IPS-15b (cell line): ENCODE data around the gene XCL2.
"Not testable (repeated sequence)": the region's sequence is repeated elsewhere in the genome, so short reads cannot be mapped to it uniquely, and the experiment has no call there.

Experiments used
- H3K27me3 ChIP-seq: one replicate; pipeline ENCODE4 v1.6.1; 2013; ENCODE audit warnings: low read length; ENCODE audit not compliant: control insufficient read depth, insufficient read depth
- H3K36me3 ChIP-seq: one replicate; pipeline ENCODE4 v1.6.1; 2013; ENCODE audit warnings: low read length; ENCODE audit not compliant: control insufficient read depth, insufficient read depth
- H3K4me1 ChIP-seq: one replicate; pipeline ENCODE4 v1.6.1; 2013; ENCODE audit warnings: mild to moderate bottlenecking, low read length; ENCODE audit not compliant: control insufficient read depth, insufficient read depth
- H3K4me3 ChIP-seq: one replicate; pipeline ENCODE4 v1.5.1; 2013; ENCODE audit warnings: low read depth, low read length
- H3K9ac ChIP-seq: one replicate; pipeline ENCODE4 v1.6.1; 2013; ENCODE audit warnings: low read depth, mild to moderate bottlenecking, low read length
- H3K9me3 ChIP-seq: one replicate; pipeline ENCODE4 v1.6.1; 2013; ENCODE audit warnings: mild to moderate bottlenecking, low read length; ENCODE audit not compliant: control insufficient read depth, insufficient read depth

The XCL2 gene, protein sequence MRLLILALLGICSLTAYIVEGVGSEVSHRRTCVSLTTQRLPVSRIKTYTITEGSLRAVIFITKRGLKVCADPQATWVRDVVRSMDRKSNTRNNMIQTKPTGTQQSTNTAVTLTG

DNA sequence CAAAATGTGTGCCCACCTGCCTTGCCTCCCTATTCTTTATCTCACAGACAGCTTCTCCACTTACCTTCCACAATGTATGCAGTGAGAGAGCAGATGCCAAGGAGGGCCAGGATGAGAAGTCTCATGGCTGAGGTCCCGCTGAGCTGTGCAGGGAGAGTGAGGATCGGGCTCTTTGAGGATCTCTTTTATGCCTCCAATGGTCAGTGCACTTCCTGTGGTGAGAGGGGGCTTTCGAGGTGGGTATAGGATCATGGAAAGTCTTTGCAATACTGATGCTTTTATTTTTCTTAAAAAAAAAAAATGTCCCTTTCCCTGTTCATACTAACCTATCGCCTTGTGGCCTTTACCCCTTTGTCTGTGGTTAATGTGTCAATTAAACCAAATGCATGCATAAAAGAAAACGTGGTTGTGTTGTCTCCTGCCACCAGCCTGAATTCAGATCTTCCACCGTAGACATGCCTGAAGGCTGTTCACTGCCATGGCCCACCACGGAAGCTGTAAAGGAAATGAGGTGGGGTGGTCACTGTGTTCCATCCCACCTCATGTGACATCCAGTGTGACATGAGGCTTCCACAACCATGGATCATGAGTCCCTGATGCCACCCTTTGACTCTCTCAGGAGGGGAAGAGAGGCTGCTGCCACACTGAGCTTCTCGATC is at the start of gene XCL2:
TSS of gene XCL2 (minus strand) at position 158 of the 659 bp plus-strand sequence. CDS start at position 125, 33 bp downstream.
- not testable (repeated sequence) for H3K4me1 ChIP-seq, H3K27me3 ChIP-seq, H3K9ac ChIP-seq, H3K36me3 ChIP-seq, H3K9me3 ChIP-seq, H3K4me3 ChIP-seq

DNA sequence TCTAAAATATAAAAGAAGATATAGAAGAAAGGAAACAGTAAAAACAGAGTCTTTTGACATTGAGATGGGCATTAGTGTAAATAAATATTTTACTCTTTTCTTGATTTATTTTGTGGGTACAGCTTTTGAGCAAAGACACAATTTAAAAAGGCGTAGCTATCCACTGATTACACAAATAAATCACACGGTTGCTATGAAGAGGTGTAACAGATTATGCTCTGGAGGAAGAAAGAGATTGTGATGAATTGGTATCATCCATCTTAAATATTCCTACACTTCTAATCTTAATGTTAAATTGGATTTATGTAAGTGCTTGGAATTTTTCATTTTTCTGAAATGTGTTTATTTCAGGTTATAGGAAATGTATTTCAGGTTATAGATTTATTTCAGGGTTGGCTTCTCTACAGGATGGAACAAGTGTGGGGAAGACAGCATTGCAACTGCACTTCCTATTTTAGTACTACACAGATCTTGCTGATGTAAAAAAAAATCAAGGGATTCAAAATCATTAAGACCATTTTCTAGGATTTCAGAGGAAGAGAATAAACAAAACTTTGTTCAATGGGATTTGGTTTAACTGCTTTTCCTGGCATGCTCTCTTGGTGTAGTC is 47.9 kb upstream of the XCL2 start:
- Histone ChIP-seq H3K4me1 (no peaks in the 10 kb centered on the region), H3K36me3 (no peaks in the 10 kb centered on the region), H3K4me3 (no peak overlapping the region), H3K27me3 (no peaks in the 10 kb centered on the region), H3K9ac (no peak overlapping the region), H3K9me3 (no peaks in the 10 kb centered on the region)

DNA sequence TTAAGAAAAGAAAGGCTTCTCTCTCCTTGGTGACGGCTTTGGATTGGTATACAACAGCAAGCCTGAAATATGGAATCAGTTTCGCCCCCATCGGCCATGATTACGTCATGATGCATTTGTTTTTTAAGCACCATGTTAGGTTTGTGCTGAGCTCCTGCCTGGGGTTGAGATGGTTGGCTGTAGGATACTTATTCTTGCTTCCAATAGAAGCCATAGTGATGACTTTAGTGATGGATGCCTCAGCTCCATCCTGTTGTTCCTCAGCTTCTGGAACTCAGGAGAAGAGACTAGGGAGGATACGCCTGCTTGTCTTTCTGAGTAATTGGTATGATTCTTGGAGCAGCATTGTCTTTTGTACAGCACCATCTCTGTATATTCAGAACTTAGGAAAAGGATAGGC is 47.3 kb upstream of the XCL2 start:
- H3K4me1 ChIP-seq: no peaks in the 10 kb centered on the region
- no peaks in the 10 kb centered on the region for H3K36me3 ChIP-seq
- H3K27me3 ChIP-seq: no peaks in the 10 kb centered on the region
- H3K9me3 ChIP-seq: no peaks in the 10 kb centered on the region
- H3K9ac ChIP-seq: no peak overlapping the region
- no peak overlapping the region for H3K4me3 ChIP-seq

DNA sequence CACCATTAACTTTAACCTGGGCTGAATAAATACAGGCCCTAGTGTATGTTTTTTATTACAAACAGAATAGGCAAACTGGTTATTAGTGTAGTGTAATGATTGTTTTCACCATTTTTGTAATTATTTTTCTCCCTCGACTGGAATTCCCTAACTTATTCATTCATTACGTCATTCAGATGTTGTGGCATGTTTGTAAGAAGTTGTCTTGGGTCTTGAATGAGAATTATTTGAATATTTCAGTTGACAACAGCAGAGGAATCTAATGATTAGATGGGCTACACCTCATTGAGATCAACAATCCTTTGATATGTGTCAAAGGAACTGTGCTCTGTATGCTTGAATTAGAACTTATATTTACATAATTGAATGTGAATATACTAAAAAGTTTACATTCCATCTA is 45.4 kb upstream of the XCL2 start:
- no peaks in the 10 kb centered on the region for H3K27me3 ChIP-seq
- no peak overlapping the region for H3K4me3 ChIP-seq
- H3K36me3 ChIP-seq: no peaks in the 10 kb centered on the region
- no peaks in the 10 kb centered on the region for H3K4me1 ChIP-seq
- no peaks in the 10 kb centered on the region for H3K9me3 ChIP-seq
- H3K9ac ChIP-seq: no peak overlapping the region

DNA sequence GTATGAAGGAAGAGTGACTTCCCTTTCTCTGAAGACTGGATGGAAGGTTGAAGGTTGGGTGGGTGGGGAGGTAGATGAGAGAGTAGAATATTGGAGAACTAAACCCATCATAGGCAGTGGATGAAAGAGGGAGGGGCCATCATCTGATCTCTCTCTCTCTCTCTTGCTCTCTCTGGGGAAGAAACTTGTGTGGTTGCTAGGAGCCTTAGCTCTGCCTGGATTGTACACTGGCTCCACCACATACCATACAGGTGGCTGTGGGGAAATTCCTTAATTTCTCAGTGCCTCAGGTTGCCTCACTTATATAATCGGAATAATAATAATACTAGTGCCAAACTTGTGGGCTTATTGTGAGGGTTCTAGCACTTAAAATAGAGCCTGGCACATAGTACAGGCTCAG is 42.1 kb upstream of the XCL2 start:
- no peaks in the 10 kb centered on the region for H3K27me3 ChIP-seq
- H3K9ac ChIP-seq: no peak overlapping the region
- no peaks in the 10 kb centered on the region for H3K36me3 ChIP-seq

DNA sequence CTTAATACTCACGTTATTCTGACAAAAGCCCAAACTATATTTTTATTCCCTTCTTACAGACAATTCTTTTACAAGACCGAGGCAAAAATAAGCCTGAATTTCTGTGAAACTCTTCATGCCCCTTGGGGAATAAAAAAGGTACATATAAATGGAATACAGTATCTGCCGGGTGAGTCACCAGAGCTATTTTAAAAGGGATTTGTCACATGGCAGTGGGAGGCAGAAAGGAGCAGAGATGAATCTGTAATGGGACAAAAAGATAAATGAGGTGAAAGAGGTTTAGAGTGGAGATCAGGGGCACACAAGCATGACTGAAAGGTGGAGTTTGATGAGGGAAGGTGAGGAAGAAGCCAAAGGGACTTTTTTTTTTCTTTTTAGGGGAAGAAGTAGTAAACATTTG is 41.4 kb upstream of the XCL2 start:
- no peak overlapping the region for H3K4me3 ChIP-seq
- H3K9me3 ChIP-seq: no peaks in the 10 kb centered on the region
- no peak overlapping the region for H3K9ac ChIP-seq
- no peaks in the 10 kb centered on the region for H3K27me3 ChIP-seq
- no peaks in the 10 kb centered on the region for H3K4me1 ChIP-seq
- H3K36me3 ChIP-seq: no peaks in the 10 kb centered on the region

More for the DNA sequence above, 42.1 kb upstream of the XCL2 start:
- no peaks in the 10 kb centered on the region for H3K4me1 ChIP-seq
- H3K4me3 ChIP-seq: no peak overlapping the region
- H3K9me3 ChIP-seq: no peaks in the 10 kb centered on the region

DNA sequence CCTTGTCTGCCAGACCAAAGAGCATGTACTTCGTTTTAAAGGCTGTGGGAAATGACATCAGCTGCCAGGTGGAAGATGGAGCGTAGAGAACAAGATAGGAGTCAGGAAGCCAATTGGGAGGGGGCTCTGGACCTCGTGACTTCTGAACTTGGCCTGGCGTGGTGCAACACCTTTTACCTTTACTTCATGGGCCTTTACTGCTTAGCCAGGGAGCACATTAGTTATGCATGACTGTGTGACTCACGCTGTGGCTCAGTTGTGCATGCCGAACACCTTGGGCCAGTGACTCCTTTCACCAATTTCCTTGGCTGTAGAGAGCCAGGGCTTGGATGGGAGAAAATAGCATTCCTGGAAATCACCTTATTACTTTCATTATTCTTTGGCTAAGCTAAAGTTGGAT is 39.8 kb upstream of the XCL2 start:
- Histone ChIP-seq H3K36me3 (no peaks in the 10 kb centered on the region), H3K4me1 (no peaks in the 10 kb centered on the region), H3K27me3 (no peaks in the 10 kb centered on the region), H3K9me3 (no peaks in the 10 kb centered on the region), H3K9ac (no peak overlapping the region), H3K4me3 (no peak overlapping the region)

DNA sequence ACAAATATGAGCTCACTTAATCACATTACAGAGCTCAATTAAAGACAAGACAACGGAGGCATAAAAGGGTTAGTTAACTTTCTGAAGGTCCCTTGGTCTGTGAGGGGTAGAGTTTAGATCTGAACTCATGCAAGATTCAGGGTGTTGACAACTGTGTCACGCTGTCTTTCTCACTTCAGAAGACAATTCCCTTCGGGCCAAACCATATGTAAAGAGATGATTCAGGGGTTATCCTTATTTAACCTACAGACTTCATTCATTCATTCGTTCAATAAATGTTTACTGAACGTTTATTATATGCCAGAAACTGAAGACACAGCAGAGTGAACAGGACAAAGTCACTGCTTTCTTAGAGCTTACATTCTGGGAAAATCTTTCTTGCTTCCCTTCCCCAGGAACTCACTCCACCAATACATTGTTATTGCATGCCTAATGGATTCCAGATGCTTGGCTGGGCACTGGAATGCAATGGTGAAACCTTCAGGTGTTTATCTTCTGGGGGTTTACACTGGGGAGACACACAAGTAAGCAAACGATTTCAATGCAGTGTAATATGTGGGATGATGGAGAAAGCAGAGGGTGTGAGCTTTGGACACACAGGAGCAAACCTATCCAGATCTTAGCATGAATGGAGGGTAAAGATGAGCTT is 39.0 kb upstream of the XCL2 start:
- H3K4me3 ChIP-seq: no peak overlapping the region
- no peaks in the 10 kb centered on the region for H3K36me3 ChIP-seq
- no peak overlapping the region for H3K9ac ChIP-seq
- no peaks in the 10 kb centered on the region for H3K9me3 ChIP-seq
- no peaks in the 10 kb centered on the region for H3K27me3 ChIP-seq
- H3K4me1 ChIP-seq: no peaks in the 10 kb centered on the region

DNA sequence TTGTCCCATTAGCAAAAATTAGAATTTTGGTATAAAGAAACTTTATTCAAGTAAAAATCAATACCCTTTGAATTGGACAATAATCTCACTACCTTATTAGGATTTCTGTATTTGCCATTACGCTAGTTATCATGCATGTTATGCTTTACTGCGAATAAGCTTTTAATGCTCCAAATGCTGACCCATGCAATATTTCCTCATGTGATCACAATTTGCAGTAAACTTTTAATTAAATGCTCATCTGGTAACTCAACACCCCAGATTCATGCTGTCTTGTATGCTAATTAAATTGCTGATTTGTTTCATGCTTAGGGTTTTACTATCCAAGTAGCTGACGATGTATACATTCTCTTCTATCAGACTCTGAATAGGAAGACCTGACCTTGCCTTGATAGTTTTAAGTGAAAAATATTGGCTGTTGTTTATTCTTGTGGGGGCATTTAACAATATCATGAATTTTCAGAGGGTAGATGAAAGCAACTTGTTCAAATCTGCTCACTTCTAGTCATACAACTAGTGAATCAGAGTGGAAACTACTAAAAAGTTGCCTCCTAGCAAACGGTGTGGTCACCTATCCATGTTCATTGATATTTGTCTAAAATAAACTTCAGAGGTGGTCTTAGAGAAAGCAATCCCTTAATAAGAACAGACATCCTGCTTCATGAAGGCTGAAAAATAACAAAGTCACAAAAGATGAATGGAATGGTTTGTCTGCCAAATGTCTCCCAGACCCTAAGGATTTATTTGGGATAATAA is 38.2 kb upstream of the XCL2 start:
- Histone ChIP-seq H3K9me3 (no peaks in the 10 kb centered on the region), H3K4me3 (no peak overlapping the region), H3K36me3 (no peaks in the 10 kb centered on the region), H3K27me3 (no peaks in the 10 kb centered on the region), H3K4me1 (no peaks in the 10 kb centered on the region), H3K9ac (no peak overlapping the region)

DNA sequence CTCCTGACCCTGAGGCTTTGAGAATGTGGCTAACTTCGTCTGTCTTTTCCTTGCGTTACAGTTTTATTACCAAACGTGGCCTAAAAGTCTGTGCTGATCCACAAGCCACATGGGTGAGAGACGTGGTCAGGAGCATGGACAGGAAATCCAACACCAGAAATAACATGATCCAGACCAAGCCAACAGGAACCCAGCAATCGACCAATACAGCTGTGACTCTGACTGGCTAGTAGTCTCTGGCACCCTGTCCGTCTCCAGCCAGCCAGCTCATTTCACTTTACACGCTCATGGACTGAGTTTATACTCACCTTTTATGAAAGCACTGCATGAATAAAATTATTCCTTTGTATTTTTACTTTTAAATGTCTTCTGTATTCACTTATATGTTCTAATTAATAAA is 37.2 kb upstream of the XCL2 start:
- H3K9me3 ChIP-seq, H3K27me3 ChIP-seq, H3K9ac ChIP-seq, H3K4me1 ChIP-seq, H3K36me3 ChIP-seq, H3K4me3 ChIP-seq: not testable (repeated sequence)

DNA sequence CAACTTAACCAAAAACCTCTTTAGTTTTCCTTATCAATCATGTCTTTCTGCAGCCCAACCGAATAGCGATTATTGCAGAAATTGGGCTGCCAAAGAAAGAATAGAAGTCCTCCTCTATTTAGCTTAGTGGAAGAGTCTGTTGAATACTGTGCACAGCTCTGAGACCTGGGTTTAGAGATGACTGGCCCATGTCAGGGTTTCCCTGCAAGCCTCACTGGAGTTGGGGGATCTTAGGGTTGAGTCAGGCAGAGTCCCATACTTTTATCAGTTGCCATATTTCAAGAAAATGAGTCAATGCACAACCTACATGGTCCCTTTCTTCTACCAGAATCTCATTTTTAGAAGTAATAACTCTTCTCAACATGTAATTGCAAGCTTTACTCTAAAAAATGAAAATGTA is 36.5 kb upstream of the XCL2 start:
- not testable (repeated sequence) for H3K36me3 ChIP-seq, H3K9me3 ChIP-seq, H3K4me1 ChIP-seq, H3K27me3 ChIP-seq, H3K9ac ChIP-seq, H3K4me3 ChIP-seq
